Transverse colon (tissue), 4 donors: ENCODE results near the gene PANK4.

Experiments used
- CTCF ChIP-seq, 5 experiments: fragments of 200-600 bp in 3 of 5; fragments of 450-650 bp in 2 of 5; sonication (generic) in 3 of 5; IDR thresholded peaks; 1 replicate in 2 of 5; 2 replicates in 3 of 5; pipeline ENCODE4 v1.5.1; 2016 to 2017; ENCODE audit warnings: antibody characterized with exemption in 5 of 5, inconsistent platforms in 3 of 5, mild to moderate bottlenecking in 2 of 5, moderate library complexity in 1 of 5
- EP300 ChIP-seq: sonication (generic); formaldehyde crosslinking; IDR thresholded peaks from one replicate; pipeline ENCODE4 v1.6.1; 2017; ENCODE audit warnings: antibody characterized with exemption, low read depth
- POLR2A ChIP-seq: fragments of 450-650 bp; IDR thresholded peaks from one replicate; pipeline ENCODE4 v1.6.1; 2016; ENCODE audit warnings: antibody characterized with exemption, mild to moderate bottlenecking, moderate library complexity
- POLR2AphosphoS5 ChIP-seq, 3 donors: sonication (generic); formaldehyde crosslinking; IDR thresholded peaks; one replicate each; pipeline ENCODE4 v1.6.1; 2016; ENCODE audit warnings: antibody characterized with exemption in 3 of 3

GRCh38 chr1:2501820-2502119 is 24.6 kb downstream of the PANK4 start:
- TF ChIP-seq CTCF (IDR thresholded peaks at IDR 0.05) (no peak), POLR2A (no peak), EP300 (no peak), POLR2AphosphoS5 (IDR thresholded peaks at IDR 0.05) (no peak)
